Renal pelvis (tissue), 3 donors: ENCODE measurements around the gene DPH1. TPM values are rescaled to one million over a fixed set of nuclear protein-coding genes. Genes with fewer than 3 reads are reported as not detected.

Source experiments
- polyA plus RNA-seq, 3 donors: library from polyadenylated mRNA; unstranded; fragments of 120-200 nt; gene quantifications; one replicate each; pipeline ENCODE4 v1.2.1, GENCODE V29; 2013; ENCODE audit not compliant: insufficient read length in 3 of 3

Gene DPH1
- polyA plus RNA-seq, 3 donors: 48.4 to 59.2 (median 57.4) TPM

Other genes starting within 250 kb of the DPH1 start
- 10 to 100 TPM; 11.2 to 20.8 (median 20.7) TPM for gene SMYD4, start 200.3 kb upstream of the DPH1 start, polyA plus RNA-seq
- 100 to 1,000 TPM; 113 to 120 (median 119) TPM for gene RPA1, start 200.1 kb upstream of the DPH1 start, polyA plus RNA-seq
- 1 to 10 TPM; 1.4 to 1.9 (median 1.7) TPM for gene RTN4RL1, start 4.8 kb upstream of the DPH1 start, polyA plus RNA-seq
- 10 to 100 TPM; 16.0 to 19.1 (median 17.6) TPM for gene OVCA2, start 11.9 kb downstream of the DPH1 start, polyA plus RNA-seq
- gene HIC1, start 24.9 kb downstream of the DPH1 start, polyA plus RNA-seq: 10 to 100 TPM; 12.9 to 31.1 (median 24.1) TPM